ENCODE measurements around the gene RGL2. TPM values are rescaled to one million over a fixed set of nuclear protein-coding genes. Genes with fewer than 3 reads are reported as not detected.

The RGL2 gene
- total and polyA plus RNA-seq, 2 of the 4 experiments (the other 2 are of a cell fraction): 4.1 to 26.9 TPM

DNA sequence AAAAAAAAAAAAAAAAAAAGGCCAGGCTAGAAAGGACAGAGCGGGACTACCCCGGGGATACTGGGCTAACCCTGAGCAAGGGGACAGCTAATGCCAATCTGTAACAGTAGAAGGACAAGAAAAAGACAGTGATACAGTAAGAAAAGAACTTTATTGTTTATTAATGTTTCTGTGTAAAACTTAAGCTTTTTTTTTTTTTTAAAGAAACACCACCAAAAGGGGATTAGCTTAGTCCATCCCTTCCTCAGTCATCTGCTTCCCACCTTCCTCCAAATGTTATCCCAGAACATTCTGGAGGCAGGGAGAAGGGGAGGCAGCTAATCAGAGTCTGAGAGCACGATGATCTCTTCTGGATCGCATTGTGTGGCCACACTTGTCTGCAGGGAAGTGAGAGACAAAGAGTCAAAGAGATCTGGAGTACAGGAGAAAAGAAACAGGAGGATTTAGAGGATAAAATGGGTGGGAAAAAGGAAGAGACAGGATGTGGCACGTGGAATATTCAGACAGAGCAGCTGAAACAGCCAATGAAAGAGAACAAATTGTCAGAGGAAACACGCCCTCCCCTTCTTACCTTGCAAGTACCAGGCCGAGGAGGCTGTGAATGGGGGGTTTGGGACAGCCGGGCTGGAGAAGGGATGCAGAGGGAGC lies 19.8 kb upstream of the RGL2 start (continued):
- TF ChIP-seq POLR2A (IDR thresholded peaks at IDR 0.05; ENCODE audit: low read depth, low read length): no peak

GRCh38 chr6:33317669-33318425 lies 19.1 kb upstream of the RGL2 start, which contains the start of gene ZBTB22:
TSS of gene ZBTB22 (minus strand) at chr6:33317744. CDS start at chr6:33316916, 828 bp downstream.
- H3K4ac ChIP-seq (ENCODE audit: low read depth, low read length): peak within 1 kb of the TSS; percentile 85
- peak within 1 kb of the TSS; percentile 7 for H4K91ac ChIP-seq (ENCODE audit: insufficient read depth, low read depth, low read length)
- H3K4me1 ChIP-seq (ENCODE audit: control insufficient read depth, insufficient read depth, low read length): peaks cover 35% of the 10 kb centered on the region
- H3K9me3 ChIP-seq (ENCODE audit: control insufficient read depth, insufficient read depth, low read length): no peaks in the 10 kb centered on the region
- peak; percentile 74 for ATAC-seq (ENCODE audit: low read depth)
- peak within 1 kb of the TSS; percentile 30; the same call in 1 of the 3 replicates for H2BK15ac ChIP-seq (ENCODE audit: low read depth, low read length)
- dilution Hi-C loops (cut with HindIII; ENCODE audit: low sequenced_read_pairs, unreplicated experiment): no loop called here
- H3K36me3 ChIP-seq (ENCODE audit: control insufficient read depth, insufficient read depth, low read length): peaks cover 28% of the 10 kb centered on the region
- H3K56ac ChIP-seq (ENCODE audit: extremely low read depth, insufficient read depth, low read length): 0 out of 2 replicates have a peak within 1 kb of the TSS, but pooled peaks have one; percentile 26
- peak within 1 kb of the TSS; percentile 50 for H3K9ac ChIP-seq (ENCODE audit: low read depth, low read length)
- WGBS, 2 experiments (ENCODE audit: extremely low coverage in 2 of 2, insufficient read length in 1 of 2): 3% methylated on average over 12 of the region's 44 CpGs; no CpG with 5 or more reads in 1 of the 2 experiments
- peak within 1 kb of the TSS; percentile 40 to 69; a peak in 3 of 4 replicates for H4K8ac ChIP-seq (ENCODE audit: low read depth in 2 of 2, low read length in 2 of 2)
- peak within 1 kb of the TSS; percentile 81; the same call in 1 of the 2 replicates for H2AK5ac ChIP-seq (ENCODE audit: low read depth, low read length)
- DNase-seq: peak; percentile 99
- CTCF ChIA-PET: no interaction called here
- H3K79me1 ChIP-seq (ENCODE audit: low read depth in 1 of 2, low read length in 2 of 2): peaks cover 36 to 81% of the 10 kb centered on the region in 2 experiments
- peak within 1 kb of the TSS; percentile 8; the same call in 1 of the 2 replicates for H3K18ac ChIP-seq (ENCODE audit: low read depth, low read length)
- H3K4me3 ChIP-seq (ENCODE audit: insufficient read depth, low read depth, low read length): peak within 1 kb of the TSS; percentile 55
- H2AK9ac ChIP-seq (replicated peaks; ENCODE audit: low read depth, low read length, poor library complexity): peak within 1 kb of the TSS; percentile 59
- H2AFZ ChIP-seq (replicated peaks; ENCODE audit: low read length, poor library complexity): peak within 1 kb of the TSS; percentile 85
- peaks cover 10% of the 10 kb centered on the region for H4K20me1 ChIP-seq (ENCODE audit: insufficient read depth, low read length)
- H2BK20ac ChIP-seq (ENCODE audit: low read depth, low read length): 0 out of 2 replicates have a peak within 1 kb of the TSS, but pooled peaks have one; percentile 33
- peak within 1 kb of the TSS; percentile 71; the same call in 1 of the 2 replicates for H3K23ac ChIP-seq (ENCODE audit: low read depth, low read length)
- BruUV-seq (replicated peaks): no TSS peak
- H3K9me1 ChIP-seq (ENCODE audit: insufficient read depth, low read length): peaks cover 22% of the 10 kb centered on the region
- TF ChIP-seq BHLHE40 (IDR thresholded peaks at IDR 0.05; ENCODE audit: low read depth, low read length) (peak; percentile 63), POLR2A (IDR thresholded peaks at IDR 0.05; ENCODE audit: low read depth, low read length) (peak; percentile 53; the same call in 1 of the 2 replicates), MAZ (IDR thresholded peaks at IDR 0.05; ENCODE audit: borderline replicate concordance, low read depth, low read length) (peak; percentile 95), CHD1 (IDR thresholded peaks at IDR 0.05; ENCODE audit: low read depth, low read length) (no peak)
- intact Hi-C loops (cut with micrococcal nuclease): no loop called here
- peak within 1 kb of the TSS; percentile 65 for H3K14ac ChIP-seq (replicated peaks; ENCODE audit: low read depth, low read length)
- H2BK120ac ChIP-seq (ENCODE audit: low read depth, low read length): peak within 1 kb of the TSS; percentile 76; the same call in 1 of the 2 replicates
- peak within 1 kb of the TSS; percentile 70 for H3K4me2 ChIP-seq (ENCODE audit: low read depth, low read length)
- H4K5ac ChIP-seq (ENCODE audit: low read depth, low read length): peak within 1 kb of the TSS; percentile 29
- peak within 1 kb of the TSS; percentile 97 for H2BK5ac ChIP-seq (ENCODE audit: low read depth, low read length, poor library complexity, severe bottlenecking)
- in situ Hi-C loops (cut with MboI; ENCODE audit: low sequenced_read_pairs): no loop called here
- no peaks in the 10 kb centered on the region for H3K27me3 ChIP-seq (ENCODE audit: control insufficient read depth, insufficient read depth, low read length)
- POLR2A ChIA-PET (ENCODE audit: unreplicated experiment): interaction anchor here (0.7 to 1.5 kb wide), 3 partner anchors 29 to 105 kb away, joined by 3 to 7 read pairs (median 6); partner anchors contain the start of genes PFDN6 and WDR46
- peak within 1 kb of the TSS; percentile 98 for H3K27ac ChIP-seq (ENCODE audit: insufficient read depth, low read length)

Measured in IMR-90 (cell line).